Stimulated activated CD4-positive, alpha-beta T cell treated with anti-CD3 and anti-CD28 coated beads, Interleukin-15, amount 100 ng/mL, for 24 hours (primary cell): Measurements from ENCODE around the gene AEN.

Experiments
- DNase-seq: peaks from one replicate; pipeline ENCODE4 v3.0.0-alpha.2; 2020

Gene AEN

GRCh38 chr15:88680241-88681001 lies 59.3 kb downstream of the AEN start:
- DNase-seq = no peak

GRCh38 chr15:88681610-88682221 lies 60.6 kb downstream of the AEN start:
- no peak for DNase-seq
